ENCODE data around the gene RALGAPB. TPM values are rescaled to one million over a fixed set of nuclear protein-coding genes. Genes with fewer than 3 reads are reported as not detected.

RALGAPB gene
- total and polyA plus RNA-seq, 10 donors, result 6.8 to 62.5 (median 44.1) TPM

DNA sequence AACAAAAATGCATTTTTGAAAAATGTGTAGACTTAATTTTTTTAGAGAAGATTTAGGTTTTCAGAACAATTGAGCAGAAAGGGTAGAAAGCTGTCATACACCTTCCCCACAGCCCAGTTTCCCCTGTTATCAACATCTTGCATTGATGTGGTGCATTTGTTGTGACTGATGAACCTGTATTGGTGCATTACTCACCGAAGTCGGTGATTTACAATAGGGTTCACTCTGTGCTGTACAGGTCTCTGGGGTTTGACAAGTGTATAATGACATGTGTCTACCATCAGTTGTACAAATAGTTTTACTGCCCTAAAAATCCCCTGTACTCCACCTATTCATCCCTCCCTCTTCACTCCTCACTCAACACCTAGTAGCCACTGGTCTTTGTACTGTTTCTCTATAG, 84.5 kb downstream of the RALGAPB start:
- no peaks in the 10 kb centered on the region for H3K4me1 ChIP-seq
- intact Hi-C loops (cut with DNase I; ENCODE audit: low total_unique reads), result no loop called here
- WGBS, 5 donors, result 96 to 98% (median 97%) methylated on average over 2 of the region's 2 CpGs
- H3K4me3 ChIP-seq, result no peak overlapping the region
- DNase-seq, result no peak
- H3K27ac ChIP-seq, result no peak overlapping the region
- H3K9me3 ChIP-seq, result no peaks in the 10 kb centered on the region
- TF ChIP-seq, protein P1, sequence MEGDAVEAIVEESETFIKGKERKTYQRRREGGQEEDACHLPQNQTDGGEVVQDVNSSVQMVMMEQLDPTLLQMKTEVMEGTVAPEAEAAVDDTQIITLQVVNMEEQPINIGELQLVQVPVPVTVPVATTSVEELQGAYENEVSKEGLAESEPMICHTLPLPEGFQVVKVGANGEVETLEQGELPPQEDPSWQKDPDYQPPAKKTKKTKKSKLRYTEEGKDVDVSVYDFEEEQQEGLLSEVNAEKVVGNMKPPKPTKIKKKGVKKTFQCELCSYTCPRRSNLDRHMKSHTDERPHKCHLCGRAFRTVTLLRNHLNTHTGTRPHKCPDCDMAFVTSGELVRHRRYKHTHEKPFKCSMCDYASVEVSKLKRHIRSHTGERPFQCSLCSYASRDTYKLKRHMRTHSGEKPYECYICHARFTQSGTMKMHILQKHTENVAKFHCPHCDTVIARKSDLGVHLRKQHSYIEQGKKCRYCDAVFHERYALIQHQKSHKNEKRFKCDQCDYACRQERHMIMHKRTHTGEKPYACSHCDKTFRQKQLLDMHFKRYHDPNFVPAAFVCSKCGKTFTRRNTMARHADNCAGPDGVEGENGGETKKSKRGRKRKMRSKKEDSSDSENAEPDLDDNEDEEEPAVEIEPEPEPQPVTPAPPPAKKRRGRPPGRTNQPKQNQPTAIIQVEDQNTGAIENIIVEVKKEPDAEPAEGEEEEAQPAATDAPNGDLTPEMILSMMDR (IDR thresholded peaks at IDR 0.05 in 8 of 11, conservative IDR thresholded peaks at IDR 0.05 in 3 of 11), result no peak
- TF ChIP-seq POLR2AphosphoS5 (IDR thresholded peaks at IDR 0.05) (no peak), POLR2A (IDR thresholded peaks at IDR 0.05) (no peak)
- H3K36me3 ChIP-seq, result peaks cover 2 to 100% (median 87%) of the 10 kb centered on the region in 6 donors
- H3K27me3 ChIP-seq (replicated peaks in 1 of 7), result no peaks in the 10 kb centered on the region

GRCh38 chr20:38558596-38559360, 86.1 kb downstream of the RALGAPB start:
- H3K27me3 ChIP-seq (replicated peaks in 1 of 7), result no peaks in the 10 kb centered on the region
- no peak overlapping the region for H3K27ac ChIP-seq
- peaks cover 0 to 100% (median 82%) of the 10 kb centered on the region in 6 donors for H3K36me3 ChIP-seq
- no peak overlapping the region for H3K4me3 ChIP-seq
- DNase-seq, result no peak
- intact Hi-C loops (cut with DNase I; ENCODE audit: low total_unique reads), result no loop called here
- H3K4me1 ChIP-seq, result no peaks in the 10 kb centered on the region
- 93 to 99% (median 95%) methylated on average over 3 of the region's 3 CpGs for WGBS, 5 donors
- TF ChIP-seq POLR2AphosphoS5 (IDR thresholded peaks at IDR 0.05), result no peak
- TF ChIP-seq POLR2A (IDR thresholded peaks at IDR 0.05), result no peak
- TF ChIP-seq, protein P1 (IDR thresholded peaks at IDR 0.05 in 8 of 11, conservative IDR thresholded peaks at IDR 0.05 in 3 of 11), result no peak
- no peaks in the 10 kb centered on the region for H3K9me3 ChIP-seq

- peaks cover 0 to 100% (median 74%) of the 10 kb centered on the region in 6 donors for H3K36me3 ChIP-seq
- 93 to 99% (median 95%) methylated on average over 3 of the region's 3 CpGs for whole genome bisulfite sequencing, 5 donors
Measured at GRCh38 chr20:38559764-38560163, 87.1 kb downstream of the RALGAPB start.

More at GRCh38 chr20:38559764-38560163, 87.1 kb downstream of the RALGAPB start:
- TF ChIP-seq, protein P1 (IDR thresholded peaks at IDR 0.05 in 8 of 11, conservative IDR thresholded peaks at IDR 0.05 in 3 of 11), result no peak
- TF ChIP-seq POLR2A (IDR thresholded peaks at IDR 0.05) (no peak), POLR2AphosphoS5 (IDR thresholded peaks at IDR 0.05) (no peak)
- intact Hi-C loops (cut with DNase I; ENCODE audit: low total_unique reads), result no loop called here
- Histone ChIP-seq H3K9me3 (no peaks in the 10 kb centered on the region), H3K27me3 (replicated peaks in 1 of 7) (no peaks in the 10 kb centered on the region), H3K4me1 (no peaks in the 10 kb centered on the region), H3K27ac (no peak overlapping the region), H3K4me3 (no peak overlapping the region)
- DNase-seq, result no peak

Data from spleen (tissue), 11 donors.